ENCODE results near the gene EIF3I.

GRCh38 chr1:32263744-32264143 lies 41.5 kb downstream of the EIF3I start:
- no peak for TF ChIP-seq POLR2A (IDR thresholded peaks at IDR 0.05)
- TF ChIP-seq CTCF (IDR thresholded peaks at IDR 0.05), result no peak
